GM21619 (cell line): Measurements from ENCODE around the gene TRABD2A.
"Not testable (repeated sequence)": the region's sequence is repeated elsewhere in the genome, so short reads cannot be mapped to it uniquely, and the experiment has no call there.

Experiments
- ATAC-seq: cut with Tn5 transposase; IDR thresholded peaks from one replicate; pipeline ENCODE4 v1.9.1; 2021; ENCODE audit not compliant: unreplicated experiment

The TRABD2A gene

GRCh38 chr2:84881581-84882413 lies 913 bp upstream of the TRABD2A start:
- ATAC-seq = peak; percentile 64

GRCh38 chr2:84880395-84880644 lies 564 bp downstream of the TRABD2A start:
- ATAC-seq = no peak

GRCh38 chr2:84879584-84880394 lies 1.1 kb downstream of the TRABD2A start:
- ATAC-seq = peak; percentile 52

GRCh38 chr2:84878896-84879583 lies 1.8 kb downstream of the TRABD2A start:
- ATAC-seq = no peak

- no peak for ATAC-seq
Measured at GRCh38 chr2:84878459-84878858, 2.4 kb downstream of the TRABD2A start.

GRCh38 chr2:84876369-84876768 lies 4.5 kb downstream of the TRABD2A start:
- ATAC-seq = no peak

- not testable (repeated sequence) for ATAC-seq
Measured at GRCh38 chr2:84875619-84876018, 5.3 kb downstream of the TRABD2A start.

- no peak for ATAC-seq
Measured at GRCh38 chr2:84875213-84875560, 5.7 kb downstream of the TRABD2A start.

GRCh38 chr2:84874381-84875212 lies 6.3 kb downstream of the TRABD2A start:
- no peak for ATAC-seq

GRCh38 chr2:84873350-84873749 lies 7.5 kb downstream of the TRABD2A start:
- no peak for ATAC-seq

GRCh38 chr2:84872691-84873090 lies 8.2 kb downstream of the TRABD2A start:
- ATAC-seq = not testable (repeated sequence)

- ATAC-seq = no peak
Measured at GRCh38 chr2:84870306-84870705, 10.6 kb downstream of the TRABD2A start.

- ATAC-seq = not testable (repeated sequence)
Measured at GRCh38 chr2:84868327-84868726, 12.6 kb downstream of the TRABD2A start.

- no peak for ATAC-seq
Measured at GRCh38 chr2:84866122-84866521, 14.8 kb downstream of the TRABD2A start.

- peak; percentile 80 for ATAC-seq
Measured at GRCh38 chr2:84865181-84865783, 15.6 kb downstream of the TRABD2A start.

GRCh38 chr2:84862006-84862405 lies 18.9 kb downstream of the TRABD2A start:
- ATAC-seq = no peak

- ATAC-seq = no peak
Measured at GRCh38 chr2:84861539-84861938, 19.3 kb downstream of the TRABD2A start.

GRCh38 chr2:84858937-84859336 lies 21.9 kb downstream of the TRABD2A start:
- no peak for ATAC-seq

GRCh38 chr2:84858123-84858522 lies 22.8 kb downstream of the TRABD2A start:
- ATAC-seq = no peak

GRCh38 chr2:84857566-84857965 lies 23.3 kb downstream of the TRABD2A start:
- ATAC-seq = no peak

GRCh38 chr2:84856787-84857186 lies 24.1 kb downstream of the TRABD2A start:
- no peak for ATAC-seq
